ENCODE results near the gene ZNF766. TPM values are rescaled to one million over a fixed set of nuclear protein-coding genes. Genes with fewer than 3 reads are reported as not detected.

ZNF766 gene
- total RNA-seq, 1 donor from 2014 or later = 26.2 TPM

- H3K9me3 Mint-ChIP-seq = peaks cover 24% of the 10 kb centered on the region
- DNase-seq (ENCODE audit: low spot score in 2 of 2, unreplicated experiment in 2 of 2) = peak; percentile 76 to 83
- H3K4me3 Mint-ChIP-seq = peak within 1 kb of the TSS; percentile 84
Observed at GRCh38 chr19:52296773-52297600, 27.6 kb downstream of the ZNF766 start, which contains the start of gene ZNF480. TSS of gene ZNF480 (plus strand) at chr19:52297169. CDS start at chr19:52300413, 3,244 bp downstream.

GRCh38 chr19:52297601-52298364 is 28.4 kb downstream of the ZNF766 start:
- Mint-ChIP-seq H3K27ac (peak overlapping the region; percentile 88), H3K4me1 (peaks cover 13% of the 10 kb centered on the region), H3K27me3 (ENCODE audit: low read depth) (no peaks in the 10 kb centered on the region), H3K4me3 (peak overlapping the region; percentile 84), H3K9me3 (peaks cover 30% of the 10 kb centered on the region), H3K36me3 (peaks cover 55% of the 10 kb centered on the region)
- no peak for TF ChIP-seq CTCF (IDR thresholded peaks at IDR 0.05; ENCODE audit: unreplicated experiment)
- no peak for DNase-seq (ENCODE audit: low spot score in 2 of 2, unreplicated experiment in 2 of 2)

More at GRCh38 chr19:52296773-52297600, 27.6 kb downstream of the ZNF766 start, which contains the start of gene ZNF480:
- Mint-ChIP-seq H3K27me3 (ENCODE audit: low read depth) (no peaks in the 10 kb centered on the region), H3K4me1 (peaks cover 13% of the 10 kb centered on the region), H3K27ac (peak within 1 kb of the TSS; percentile 88), H3K36me3 (peaks cover 52% of the 10 kb centered on the region)
- TF ChIP-seq CTCF (IDR thresholded peaks at IDR 0.05; ENCODE audit: unreplicated experiment) = no peak

GRCh38 chr19:52307275-52307674 is 37.9 kb downstream of the ZNF766 start:
- DNase-seq (ENCODE audit: low spot score in 2 of 2, unreplicated experiment in 2 of 2) = no peak
- H3K9me3 Mint-ChIP-seq = peaks cover 70% of the 10 kb centered on the region
- H3K27ac Mint-ChIP-seq = no peak overlapping the region
- no peak overlapping the region for H3K4me3 Mint-ChIP-seq
- no peaks in the 10 kb centered on the region for H3K4me1 Mint-ChIP-seq
- no peak for TF ChIP-seq CTCF (IDR thresholded peaks at IDR 0.05; ENCODE audit: unreplicated experiment)
- H3K36me3 Mint-ChIP-seq = peaks cover 87% of the 10 kb centered on the region
- no peaks in the 10 kb centered on the region for H3K27me3 Mint-ChIP-seq (ENCODE audit: low read depth)

GRCh38 chr19:52322429-52322828 is 53.0 kb downstream of the ZNF766 start:
- TF ChIP-seq CTCF (IDR thresholded peaks at IDR 0.05; ENCODE audit: unreplicated experiment) = no peak

DNA sequence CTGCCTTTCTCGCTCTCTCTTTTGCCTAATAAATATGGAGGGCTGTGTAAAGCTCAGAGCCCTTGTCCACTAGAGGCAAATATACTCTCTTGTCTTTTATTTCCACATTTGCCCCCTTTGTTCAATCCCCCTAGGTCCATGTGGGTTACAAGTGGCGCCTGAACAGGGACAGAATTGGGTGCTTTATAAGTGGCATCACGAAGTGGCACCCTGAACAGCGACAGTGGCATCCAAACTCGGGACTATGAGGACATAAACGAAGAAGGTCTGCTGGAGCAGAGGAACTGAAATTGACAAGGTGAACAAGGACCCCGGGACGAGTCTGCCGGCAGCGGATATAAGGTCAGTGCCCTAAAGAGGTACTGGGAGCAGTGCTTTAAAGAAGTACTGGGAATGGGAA is 62.4 kb downstream of the ZNF766 start:
- Mint-ChIP-seq H3K27me3 (ENCODE audit: low read depth) (no peaks in the 10 kb centered on the region), H3K4me1 (peaks cover 1% of the 10 kb centered on the region), H3K27ac (no peak overlapping the region), H3K4me3 (no peak overlapping the region), H3K36me3 (peaks cover 32% of the 10 kb centered on the region), H3K9me3 (peaks cover 46% of the 10 kb centered on the region)
- DNase-seq (ENCODE audit: low spot score in 2 of 2, unreplicated experiment in 2 of 2) = no peak
- no peak for TF ChIP-seq CTCF (IDR thresholded peaks at IDR 0.05; ENCODE audit: unreplicated experiment)

More at GRCh38 chr19:52322429-52322828, 53.0 kb downstream of the ZNF766 start:
- Mint-ChIP-seq H3K4me1 (no peaks in the 10 kb centered on the region), H3K9me3 (peaks cover 85% of the 10 kb centered on the region), H3K27ac (no peak overlapping the region), H3K4me3 (no peak overlapping the region), H3K27me3 (ENCODE audit: low read depth) (no peaks in the 10 kb centered on the region), H3K36me3 (peaks cover 87% of the 10 kb centered on the region)
- no peak for DNase-seq (ENCODE audit: low spot score in 2 of 2, unreplicated experiment in 2 of 2)

Measured in mesothelial cell of epicardium (in vitro differentiated cells).